GM19455 (cell line): Measurements from ENCODE around the gene S100A11.

Experiments used
- ATAC-seq: cut with Tn5 transposase; IDR thresholded peaks from one replicate; pipeline ENCODE4 v1.9.1; 2021; ENCODE audit not compliant: unreplicated experiment

The S100A11 gene

GRCh38 chr1:151985768-151986167 is 51.0 kb downstream of the S100A11 start:
- no peak for ATAC-seq

- ATAC-seq: no peak
Observed at GRCh38 chr1:151985270-151985669, 51.5 kb downstream of the S100A11 start.

GRCh38 chr1:151984313-151984956 is 52.4 kb downstream of the S100A11 start:
- peak; percentile 63 for ATAC-seq
